Measurements from ENCODE around the gene FAM184A. TPM values are rescaled to one million over a fixed set of nuclear protein-coding genes. Genes with fewer than 3 reads are reported as not detected.

FAM184A gene
- total RNA-seq, 1 donor from 2014 or later: 134 TPM

DNA sequence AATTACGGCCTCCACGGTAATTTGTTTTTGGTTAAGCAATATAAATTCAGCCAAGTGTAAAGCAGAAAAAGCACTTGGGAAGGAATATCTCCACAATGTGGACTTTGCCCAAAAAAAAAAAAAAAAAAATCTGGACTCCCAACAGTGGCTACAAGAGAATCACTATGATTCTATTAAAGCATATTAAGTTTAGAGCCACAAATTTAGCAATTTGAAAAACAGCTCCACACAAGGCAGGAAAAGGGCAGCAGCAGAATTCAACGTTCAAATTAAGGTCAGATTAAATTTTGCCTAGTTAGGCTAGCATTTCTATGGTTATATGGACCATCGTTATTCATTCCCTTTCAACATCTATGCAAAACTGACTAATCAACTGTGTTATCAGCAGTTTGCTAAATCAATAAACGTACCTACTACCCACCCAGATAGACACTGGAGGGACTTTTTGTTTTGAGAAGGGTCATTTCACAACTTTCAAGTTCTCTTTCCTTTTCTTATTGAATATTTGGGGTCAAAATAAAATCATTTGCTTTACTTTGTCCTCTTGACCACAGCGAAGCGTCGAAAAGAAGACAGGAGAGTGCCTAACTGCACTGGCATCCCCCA is 144.5 kb downstream of the FAM184A start:
- TF ChIP-seq, protein P1, sequence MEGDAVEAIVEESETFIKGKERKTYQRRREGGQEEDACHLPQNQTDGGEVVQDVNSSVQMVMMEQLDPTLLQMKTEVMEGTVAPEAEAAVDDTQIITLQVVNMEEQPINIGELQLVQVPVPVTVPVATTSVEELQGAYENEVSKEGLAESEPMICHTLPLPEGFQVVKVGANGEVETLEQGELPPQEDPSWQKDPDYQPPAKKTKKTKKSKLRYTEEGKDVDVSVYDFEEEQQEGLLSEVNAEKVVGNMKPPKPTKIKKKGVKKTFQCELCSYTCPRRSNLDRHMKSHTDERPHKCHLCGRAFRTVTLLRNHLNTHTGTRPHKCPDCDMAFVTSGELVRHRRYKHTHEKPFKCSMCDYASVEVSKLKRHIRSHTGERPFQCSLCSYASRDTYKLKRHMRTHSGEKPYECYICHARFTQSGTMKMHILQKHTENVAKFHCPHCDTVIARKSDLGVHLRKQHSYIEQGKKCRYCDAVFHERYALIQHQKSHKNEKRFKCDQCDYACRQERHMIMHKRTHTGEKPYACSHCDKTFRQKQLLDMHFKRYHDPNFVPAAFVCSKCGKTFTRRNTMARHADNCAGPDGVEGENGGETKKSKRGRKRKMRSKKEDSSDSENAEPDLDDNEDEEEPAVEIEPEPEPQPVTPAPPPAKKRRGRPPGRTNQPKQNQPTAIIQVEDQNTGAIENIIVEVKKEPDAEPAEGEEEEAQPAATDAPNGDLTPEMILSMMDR (IDR thresholded peaks at IDR 0.05; ENCODE audit: unreplicated experiment): no peak
- DNase-seq (ENCODE audit: low spot score): no peak
- Mint-ChIP-seq H3K9me3 (ENCODE audit: unreplicated experiment) (no peaks in the 10 kb centered on the region), H3K27me3 (ENCODE audit: unreplicated experiment) (peaks cover 9% of the 10 kb centered on the region), H3K36me3 (ENCODE audit: low read depth, unreplicated experiment) (peaks cover 6% of the 10 kb centered on the region), H3K4me3 (ENCODE audit: unreplicated experiment) (peak overlapping the region; percentile 91), H3K4me1 (ENCODE audit: unreplicated experiment) (peaks cover 13% of the 10 kb centered on the region), H3K27ac (ENCODE audit: unreplicated experiment) (peak overlapping the region; percentile 71)

DNA sequence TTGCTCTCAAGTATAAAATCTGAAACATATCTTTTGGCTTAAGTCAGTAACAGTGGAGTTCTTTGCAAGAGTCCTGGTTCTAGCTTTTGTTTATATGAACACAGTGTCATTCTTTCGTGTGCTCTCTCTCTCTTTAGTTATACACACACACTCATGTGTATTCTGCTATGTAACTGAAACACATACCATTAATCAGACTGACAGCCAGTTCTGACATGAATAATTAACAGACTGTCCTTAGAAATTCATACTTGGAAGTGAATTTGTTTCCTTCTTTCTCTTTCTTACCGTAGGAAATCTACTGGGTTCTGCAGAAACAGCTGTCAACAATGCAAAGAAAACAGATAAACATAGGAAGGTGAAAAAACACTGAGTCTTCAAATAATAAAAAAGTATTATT is 146.0 kb downstream of the FAM184A start:
- Mint-ChIP-seq H3K27me3 (ENCODE audit: unreplicated experiment) (peaks cover 9% of the 10 kb centered on the region), H3K4me3 (ENCODE audit: unreplicated experiment) (no peak overlapping the region), H3K27ac (ENCODE audit: unreplicated experiment) (no peak overlapping the region), H3K4me1 (ENCODE audit: unreplicated experiment) (peaks cover 13% of the 10 kb centered on the region), H3K36me3 (ENCODE audit: low read depth, unreplicated experiment) (peaks cover 10% of the 10 kb centered on the region), H3K9me3 (ENCODE audit: unreplicated experiment) (no peaks in the 10 kb centered on the region)
- TF ChIP-seq, protein P1 (IDR thresholded peaks at IDR 0.05; ENCODE audit: unreplicated experiment): no peak
- no peak for DNase-seq (ENCODE audit: low spot score)

DNA sequence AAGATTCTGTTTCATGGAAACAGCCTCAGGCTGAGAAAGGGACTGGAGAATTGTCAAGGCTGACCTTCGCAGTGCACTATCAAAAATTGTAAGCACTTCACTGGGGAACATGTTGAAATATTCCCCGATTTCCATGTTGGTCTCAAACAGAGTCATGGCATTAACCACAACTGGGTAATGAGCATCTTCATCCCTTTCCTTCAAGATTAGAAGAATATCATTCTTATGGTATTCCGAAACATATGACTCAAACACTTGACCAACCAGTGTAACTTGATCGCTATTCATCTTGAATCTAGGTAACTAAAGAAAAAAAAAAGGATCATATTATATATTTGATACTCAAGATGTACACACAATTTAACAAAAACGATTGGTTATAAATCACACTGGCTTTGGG is 147.0 kb downstream of the FAM184A start:
- Mint-ChIP-seq H3K27ac (ENCODE audit: unreplicated experiment) (no peak overlapping the region), H3K36me3 (ENCODE audit: low read depth, unreplicated experiment) (peaks cover 10% of the 10 kb centered on the region), H3K4me1 (ENCODE audit: unreplicated experiment) (peaks cover 13% of the 10 kb centered on the region), H3K9me3 (ENCODE audit: unreplicated experiment) (no peaks in the 10 kb centered on the region), H3K27me3 (ENCODE audit: unreplicated experiment) (peaks cover 8% of the 10 kb centered on the region), H3K4me3 (ENCODE audit: unreplicated experiment) (no peak overlapping the region)
- TF ChIP-seq, protein P1 (IDR thresholded peaks at IDR 0.05; ENCODE audit: unreplicated experiment): no peak
- no peak for DNase-seq (ENCODE audit: low spot score)

DNA sequence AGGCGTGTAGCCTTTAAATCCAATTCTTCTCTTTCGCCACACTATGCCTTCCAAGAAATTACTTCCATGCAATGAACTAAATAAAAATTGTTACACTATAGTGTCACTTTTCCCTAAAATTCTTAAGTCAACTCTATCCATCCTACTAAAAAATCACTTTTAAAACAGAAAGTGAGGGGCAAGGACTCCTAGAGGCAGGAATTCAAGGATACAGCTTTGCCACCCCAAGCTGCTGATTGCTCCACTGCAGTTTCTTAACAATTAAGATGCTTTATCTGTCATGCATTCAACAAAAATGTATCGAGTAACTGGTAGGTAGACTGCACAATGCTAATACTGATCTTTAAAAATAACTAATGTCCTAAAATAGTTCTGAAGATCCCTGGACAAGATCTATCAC is 147.8 kb downstream of the FAM184A start:
- Mint-ChIP-seq H3K27ac (ENCODE audit: unreplicated experiment) (no peak overlapping the region), H3K4me3 (ENCODE audit: unreplicated experiment) (no peak overlapping the region), H3K9me3 (ENCODE audit: unreplicated experiment) (no peaks in the 10 kb centered on the region), H3K4me1 (ENCODE audit: unreplicated experiment) (peaks cover 10% of the 10 kb centered on the region), H3K36me3 (ENCODE audit: low read depth, unreplicated experiment) (peaks cover 8% of the 10 kb centered on the region), H3K27me3 (ENCODE audit: unreplicated experiment) (peaks cover 8% of the 10 kb centered on the region)
- TF ChIP-seq, protein P1 (IDR thresholded peaks at IDR 0.05; ENCODE audit: unreplicated experiment): no peak
- DNase-seq (ENCODE audit: low spot score): no peak

DNA sequence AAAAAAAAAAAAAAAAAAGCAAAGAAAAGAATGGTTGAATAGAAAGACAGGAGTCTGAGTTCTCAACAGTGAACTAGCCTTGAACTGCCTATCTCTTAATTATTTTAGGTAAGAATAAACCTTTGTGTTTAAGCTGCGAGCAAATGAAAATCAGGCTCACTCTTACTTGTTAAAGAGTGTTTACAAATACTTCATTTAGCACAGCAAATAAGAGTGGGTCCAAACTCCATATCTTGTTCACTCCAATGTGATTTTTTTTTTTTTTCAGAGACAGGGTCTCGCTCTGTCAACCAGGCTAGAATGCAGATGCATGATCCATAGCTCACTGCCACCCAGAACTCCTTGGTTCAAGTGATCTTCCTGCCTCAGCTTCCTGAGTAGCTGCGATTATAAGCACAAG is 155.4 kb downstream of the FAM184A start:
- H3K4me1 Mint-ChIP-seq (ENCODE audit: unreplicated experiment): no peaks in the 10 kb centered on the region
- H3K36me3 Mint-ChIP-seq (ENCODE audit: low read depth, unreplicated experiment): peaks cover 34% of the 10 kb centered on the region
- DNase-seq (ENCODE audit: low spot score): no peak
- H3K9me3 Mint-ChIP-seq (ENCODE audit: unreplicated experiment): no peaks in the 10 kb centered on the region
- no peaks in the 10 kb centered on the region for H3K27me3 Mint-ChIP-seq (ENCODE audit: unreplicated experiment)
- H3K27ac Mint-ChIP-seq (ENCODE audit: unreplicated experiment): no peak overlapping the region
- TF ChIP-seq, protein P1 (IDR thresholded peaks at IDR 0.05; ENCODE audit: unreplicated experiment): no peak
- no peak overlapping the region for H3K4me3 Mint-ChIP-seq (ENCODE audit: unreplicated experiment)
